Natural killer cell (primary cell): ENCODE measurements around the gene STAT5A. TPM values are rescaled to one million over a fixed set of nuclear protein-coding genes. Genes with fewer than 3 reads are reported as not detected.

ENCODE experiments used
- ATAC-seq, 3 donors: fragments of 150-1000 bp in 2 of 3; fragments of 200-7000 bp in 1 of 3; cut with Tn5 transposase; 1 replicate in 1 of 3; 2 replicates in 2 of 3; pipeline ENCODE4 v1.10.0; 2021; ENCODE audit warnings: mild to moderate bottlenecking in 2 of 3, moderate library complexity in 2 of 3
- DNase-seq, 2 donors: peaks; one replicate each; pipeline versions ENCODE4 v3.0.0 to v3.0.0-alpha.2; 2013 to 2021; ENCODE audit warnings: mixed read lengths in 1 of 2
- H3K27ac ChIP-seq: one replicate; pipeline ENCODE4 v1.5.1; 2013; ENCODE audit warnings: mild to moderate bottlenecking, low read length
- H3K27me3 ChIP-seq: one replicate; pipeline ENCODE4 v1.6.1; 2013; ENCODE audit warnings: low read length; ENCODE audit not compliant: control insufficient read depth, insufficient read depth
- H3K36me3 ChIP-seq: one replicate; pipeline ENCODE4 v1.6.1; 2013; ENCODE audit warnings: low read length; ENCODE audit not compliant: control insufficient read depth, insufficient read depth
- H3K4me1 ChIP-seq: one replicate; pipeline ENCODE4 v1.6.1; 2013; ENCODE audit warnings: low read length; ENCODE audit not compliant: control insufficient read depth, insufficient read depth
- H3K4me3 ChIP-seq: one replicate; pipeline ENCODE4 v1.5.1; 2013; ENCODE audit warnings: low read length
- H3K9me3 ChIP-seq: one replicate; pipeline ENCODE4 v1.6.1; 2013; ENCODE audit warnings: low read length; ENCODE audit not compliant: control insufficient read depth, insufficient read depth
- H3K27ac Mint-ChIP-seq, 2 donors: one replicate each; pipeline ENCODE4 v1.8.0; 2022; ENCODE audit warnings: mild to moderate bottlenecking in 2 of 2, mixed read lengths in 2 of 2, moderate library complexity in 1 of 2
- H3K27me3 Mint-ChIP-seq, 2 donors: one replicate each; pipeline ENCODE4 v1.8.0; 2022; ENCODE audit warnings: low read depth in 2 of 2, mixed read lengths in 2 of 2
- H3K36me3 Mint-ChIP-seq: one replicate; pipeline ENCODE4 v1.8.0; 2022; ENCODE audit warnings: mixed read lengths
- H3K4me1 Mint-ChIP-seq, 2 donors: one replicate each; pipeline ENCODE4 v1.8.0; 2022; ENCODE audit warnings: mixed read lengths in 2 of 2
- H3K4me3 Mint-ChIP-seq: one replicate; pipeline ENCODE4 v1.8.0; 2022; ENCODE audit warnings: mild to moderate bottlenecking, moderate library complexity, mixed read lengths
- H3K9me3 Mint-ChIP-seq, 2 donors: one replicate each; pipeline ENCODE4 v1.8.0; 2022; ENCODE audit warnings: mixed read lengths in 2 of 2
- CTCF ChIP-seq: fragments of 200-600 bp; IDR thresholded peaks from one replicate; pipeline ENCODE4 v1.8.0; 2022; ENCODE audit warnings: antibody characterized with exemption
- WGBS: methylation state at CpG from one replicate; pipeline ENCODE4 v1.1.7; 2013; ENCODE audit warnings: missing lambda C conversion rate; ENCODE audit not compliant: insufficient coverage; 5-methylcytosine and 5-hydroxymethylcytosine counted together
- intact Hi-C: fragments of 100-400 bp; cut with micrococcal nuclease; formaldehyde crosslinking; loops from one replicate; pipeline ENCODE4 v1.14.2; 2022
- total RNA-seq, 4 donors: library from RNA; stranded (reverse); fragments of 120-200 nt in 1 of 4; gene quantifications; one replicate each; pipeline versions ENCODE4 v1.2.3 to v1.2.4, GENCODE V29; 2013 to 2022

The STAT5A gene
- total RNA-seq, 3 donors from 2014 or later (not counting 1 experiment from before 2014, with no cell fraction given) = 112 to 135 (median 117) TPM

GRCh38 chr17:42310787-42311215 lies 22.5 kb downstream of the STAT5A start:
- Histone ChIP-seq H3K4me3 (no peak overlapping the region), H3K27me3 (no peaks in the 10 kb centered on the region), H3K27ac (no peak overlapping the region), H3K4me1 (peaks cover 37% of the 10 kb centered on the region), H3K9me3 (no peaks in the 10 kb centered on the region), H3K36me3 (peaks cover 64% of the 10 kb centered on the region)
- no peak overlapping the region for H3K4me3 Mint-ChIP-seq
- no peak for TF ChIP-seq CTCF
- ATAC-seq = no peak
- no peaks in the 10 kb centered on the region for H3K9me3 Mint-ChIP-seq
- peaks cover 7 to 32% of the 10 kb centered on the region in 2 donors for H3K4me1 Mint-ChIP-seq
- peak overlapping the region; percentile 40 to 61 for H3K27ac Mint-ChIP-seq
- 75% methylated on average over 9 of the region's 9 CpGs for WGBS
- no peak for DNase-seq
- no peaks in the 10 kb centered on the region for H3K36me3 Mint-ChIP-seq
- intact Hi-C loops = no loop called here
- H3K27me3 Mint-ChIP-seq = no peaks in the 10 kb centered on the region

- intact Hi-C loops = loop anchor here (1.0 kb wide), 1 partner anchor 95 kb away; no protein-coding TSS in a partner anchor
- Histone ChIP-seq H3K9me3 (no peaks in the 10 kb centered on the region), H3K36me3 (peaks cover 63% of the 10 kb centered on the region), H3K27ac (no peak overlapping the region), H3K27me3 (no peaks in the 10 kb centered on the region), H3K4me3 (no peak overlapping the region), H3K4me1 (peaks cover 38% of the 10 kb centered on the region)
- peak overlapping the region; percentile 13 for H3K4me3 Mint-ChIP-seq
- peak overlapping the region; percentile 40 to 61 for H3K27ac Mint-ChIP-seq
- no peaks in the 10 kb centered on the region for H3K9me3 Mint-ChIP-seq
- no peak for TF ChIP-seq CTCF
- H3K4me1 Mint-ChIP-seq = peaks cover 7 to 32% of the 10 kb centered on the region in 2 donors
- H3K36me3 Mint-ChIP-seq = no peaks in the 10 kb centered on the region
- no peaks in the 10 kb centered on the region for H3K27me3 Mint-ChIP-seq
- ATAC-seq (no peak), DNase-seq (peak in 1 of 2 donors; percentile 41)
- WGBS = 79% methylated on average over 19 of the region's 19 CpGs
Observed at GRCh38 chr17:42311240-42312034, 23.1 kb downstream of the STAT5A start.

- Mint-ChIP-seq H3K4me3 (no peak overlapping the region), H3K27ac (peak overlapping the region; percentile 61 to 65), H3K27me3 (no peaks in the 10 kb centered on the region), H3K4me1 (peaks cover 7 to 32% of the 10 kb centered on the region in 2 donors), H3K9me3 (no peaks in the 10 kb centered on the region), H3K36me3 (no peaks in the 10 kb centered on the region)
- Histone ChIP-seq H3K36me3 (peaks cover 64% of the 10 kb centered on the region), H3K4me3 (no peak overlapping the region), H3K27me3 (no peaks in the 10 kb centered on the region), H3K27ac (no peak overlapping the region), H3K4me1 (peaks cover 38% of the 10 kb centered on the region), H3K9me3 (no peaks in the 10 kb centered on the region)
- WGBS = 21% methylated on average over 5 of the region's 5 CpGs
- intact Hi-C loops = loop anchor here (1.0 kb wide), 1 partner anchor 94 kb away; no protein-coding TSS in a partner anchor
- DNase-seq (no peak), ATAC-seq (no peak)
- no peak for TF ChIP-seq CTCF
Observed at GRCh38 chr17:42312035-42312284, 23.7 kb downstream of the STAT5A start.
